ENCODE measurements around the gene ATP10D.

DNA sequence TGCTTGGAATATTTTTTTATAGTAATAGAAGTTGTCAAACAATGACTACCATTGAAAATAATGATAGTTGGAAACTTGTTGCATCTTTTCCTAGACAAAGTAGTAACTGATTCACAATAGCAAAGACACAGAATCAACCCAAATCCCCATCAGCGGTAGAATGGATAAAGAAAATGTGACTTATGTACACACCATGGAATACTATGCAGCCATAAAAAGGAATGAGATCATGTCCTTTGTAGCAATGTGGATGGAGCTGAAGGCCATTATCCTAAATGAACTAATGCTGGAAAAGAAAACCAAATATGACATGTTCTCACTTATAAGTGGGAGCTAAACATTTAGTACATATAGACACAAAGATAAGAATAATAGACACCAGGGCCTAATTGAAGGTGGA lies 49.7 kb downstream of the ATP10D start:
- TF ChIP-seq, protein P1, sequence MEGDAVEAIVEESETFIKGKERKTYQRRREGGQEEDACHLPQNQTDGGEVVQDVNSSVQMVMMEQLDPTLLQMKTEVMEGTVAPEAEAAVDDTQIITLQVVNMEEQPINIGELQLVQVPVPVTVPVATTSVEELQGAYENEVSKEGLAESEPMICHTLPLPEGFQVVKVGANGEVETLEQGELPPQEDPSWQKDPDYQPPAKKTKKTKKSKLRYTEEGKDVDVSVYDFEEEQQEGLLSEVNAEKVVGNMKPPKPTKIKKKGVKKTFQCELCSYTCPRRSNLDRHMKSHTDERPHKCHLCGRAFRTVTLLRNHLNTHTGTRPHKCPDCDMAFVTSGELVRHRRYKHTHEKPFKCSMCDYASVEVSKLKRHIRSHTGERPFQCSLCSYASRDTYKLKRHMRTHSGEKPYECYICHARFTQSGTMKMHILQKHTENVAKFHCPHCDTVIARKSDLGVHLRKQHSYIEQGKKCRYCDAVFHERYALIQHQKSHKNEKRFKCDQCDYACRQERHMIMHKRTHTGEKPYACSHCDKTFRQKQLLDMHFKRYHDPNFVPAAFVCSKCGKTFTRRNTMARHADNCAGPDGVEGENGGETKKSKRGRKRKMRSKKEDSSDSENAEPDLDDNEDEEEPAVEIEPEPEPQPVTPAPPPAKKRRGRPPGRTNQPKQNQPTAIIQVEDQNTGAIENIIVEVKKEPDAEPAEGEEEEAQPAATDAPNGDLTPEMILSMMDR (IDR thresholded peaks at IDR 0.05; ENCODE audit: low read length), result no peak
- no peak for TF ChIP-seq EZH2 (IDR thresholded peaks at IDR 0.05; ENCODE audit: borderline replicate concordance, low read length)

All from OCI-LY1 (cell line).